Tibial nerve (tissue), 4 donors: ENCODE results near the gene PRMT6.
A peak's percentile ranks its signal among the peaks of the same experiment; 100 is the strongest.

Experiments used
- EP300 ChIP-seq, 2 donors: sonication (generic); formaldehyde crosslinking; IDR thresholded peaks; one replicate each; pipeline ENCODE4 v1.6.1; 2017; ENCODE audit warnings: antibody characterized with exemption in 2 of 2, mild to moderate bottlenecking in 1 of 2
- POLR2A ChIP-seq, 2 donors: fragments of 450-650 bp; IDR thresholded peaks; one replicate each; pipeline ENCODE4 v1.6.1; 2017; ENCODE audit warnings: antibody characterized with exemption in 2 of 2, mild to moderate bottlenecking in 2 of 2, moderate library complexity in 2 of 2
- TF ChIP-seq, protein P1 (sequence below), 5 experiments: fragments of 200-600 bp in 3 of 5; fragments of 450-650 bp in 2 of 5; sonication (generic) in 3 of 5; IDR thresholded peaks; one replicate each; pipeline ENCODE4 v1.5.1; 2016 to 2019; ENCODE audit warnings: antibody characterized with exemption in 5 of 5, mild to moderate bottlenecking in 3 of 5, moderate library complexity in 2 of 5

DNA sequence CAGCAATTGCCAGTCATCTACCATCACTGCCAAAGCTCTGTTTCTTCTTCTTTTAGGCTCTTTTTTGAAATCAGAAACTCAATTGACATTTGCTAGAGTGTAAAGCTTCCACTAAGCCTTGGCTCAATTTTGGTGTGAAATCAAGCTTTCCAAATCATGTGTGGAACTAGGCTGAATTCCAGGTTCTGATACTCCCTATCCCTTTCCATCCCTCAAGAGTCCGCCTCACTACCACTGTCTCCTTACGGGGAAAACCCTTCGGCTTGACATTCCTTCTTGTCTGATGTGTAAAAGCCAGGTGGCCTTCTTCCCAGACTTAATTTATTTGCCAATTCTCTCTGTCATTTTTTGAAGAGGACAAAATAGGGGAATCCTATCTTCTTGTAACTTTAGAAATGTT is 47.2 kb upstream of the PRMT6 start:
- TF ChIP-seq, protein P1, sequence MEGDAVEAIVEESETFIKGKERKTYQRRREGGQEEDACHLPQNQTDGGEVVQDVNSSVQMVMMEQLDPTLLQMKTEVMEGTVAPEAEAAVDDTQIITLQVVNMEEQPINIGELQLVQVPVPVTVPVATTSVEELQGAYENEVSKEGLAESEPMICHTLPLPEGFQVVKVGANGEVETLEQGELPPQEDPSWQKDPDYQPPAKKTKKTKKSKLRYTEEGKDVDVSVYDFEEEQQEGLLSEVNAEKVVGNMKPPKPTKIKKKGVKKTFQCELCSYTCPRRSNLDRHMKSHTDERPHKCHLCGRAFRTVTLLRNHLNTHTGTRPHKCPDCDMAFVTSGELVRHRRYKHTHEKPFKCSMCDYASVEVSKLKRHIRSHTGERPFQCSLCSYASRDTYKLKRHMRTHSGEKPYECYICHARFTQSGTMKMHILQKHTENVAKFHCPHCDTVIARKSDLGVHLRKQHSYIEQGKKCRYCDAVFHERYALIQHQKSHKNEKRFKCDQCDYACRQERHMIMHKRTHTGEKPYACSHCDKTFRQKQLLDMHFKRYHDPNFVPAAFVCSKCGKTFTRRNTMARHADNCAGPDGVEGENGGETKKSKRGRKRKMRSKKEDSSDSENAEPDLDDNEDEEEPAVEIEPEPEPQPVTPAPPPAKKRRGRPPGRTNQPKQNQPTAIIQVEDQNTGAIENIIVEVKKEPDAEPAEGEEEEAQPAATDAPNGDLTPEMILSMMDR (IDR thresholded peaks at IDR 0.05), result no peak
- TF ChIP-seq EP300 (IDR thresholded peaks at IDR 0.05), result peak in 1 of 2 donors; percentile 20
- TF ChIP-seq POLR2A (IDR thresholded peaks at IDR 0.05), result no peak
